ENCODE data around the gene ALDH18A1.

Gene ALDH18A1

DNA sequence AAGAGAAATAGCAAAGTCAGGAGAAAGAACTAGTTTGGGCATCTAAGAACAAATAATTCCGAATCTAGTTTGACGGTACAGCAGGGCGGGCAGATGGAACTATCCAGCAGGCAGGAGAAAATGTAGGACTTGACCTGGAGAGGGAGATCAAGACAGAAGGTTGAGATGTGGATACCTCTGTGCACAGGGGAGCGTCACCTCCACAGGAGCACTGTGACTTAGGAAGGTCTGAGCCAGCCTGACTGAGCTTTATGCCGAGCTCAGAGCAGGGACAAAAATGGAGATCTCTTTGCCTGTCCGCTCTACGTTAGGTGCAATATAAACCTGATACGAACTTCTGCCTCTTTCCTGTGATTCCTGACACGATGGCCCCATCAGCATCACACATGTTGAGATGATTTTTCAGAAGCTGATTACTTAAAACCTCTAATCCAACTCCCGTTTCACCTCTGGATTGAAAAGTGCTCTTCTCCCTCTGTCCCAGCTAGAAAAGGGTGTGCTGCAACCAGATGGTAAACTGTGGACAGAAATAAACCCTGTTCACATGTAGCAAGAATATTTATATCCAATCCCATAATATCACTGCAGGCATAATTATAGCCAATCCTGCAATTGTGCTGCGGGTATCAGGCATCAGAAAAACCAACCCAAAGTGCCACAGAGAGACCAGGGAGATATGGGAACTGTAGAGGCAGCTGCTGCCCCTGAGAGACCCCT is 81.7 kb downstream of the ALDH18A1 start:
- no peak for DNase-seq

- no peak for DNase-seq
These were observed 82.4 kb downstream of the ALDH18A1 start for GRCh38 chr10:95573964-95574604.

GRCh38 chr10:95573527-95573926 is 83.0 kb downstream of the ALDH18A1 start:
- DNase-seq, result no peak

DNA sequence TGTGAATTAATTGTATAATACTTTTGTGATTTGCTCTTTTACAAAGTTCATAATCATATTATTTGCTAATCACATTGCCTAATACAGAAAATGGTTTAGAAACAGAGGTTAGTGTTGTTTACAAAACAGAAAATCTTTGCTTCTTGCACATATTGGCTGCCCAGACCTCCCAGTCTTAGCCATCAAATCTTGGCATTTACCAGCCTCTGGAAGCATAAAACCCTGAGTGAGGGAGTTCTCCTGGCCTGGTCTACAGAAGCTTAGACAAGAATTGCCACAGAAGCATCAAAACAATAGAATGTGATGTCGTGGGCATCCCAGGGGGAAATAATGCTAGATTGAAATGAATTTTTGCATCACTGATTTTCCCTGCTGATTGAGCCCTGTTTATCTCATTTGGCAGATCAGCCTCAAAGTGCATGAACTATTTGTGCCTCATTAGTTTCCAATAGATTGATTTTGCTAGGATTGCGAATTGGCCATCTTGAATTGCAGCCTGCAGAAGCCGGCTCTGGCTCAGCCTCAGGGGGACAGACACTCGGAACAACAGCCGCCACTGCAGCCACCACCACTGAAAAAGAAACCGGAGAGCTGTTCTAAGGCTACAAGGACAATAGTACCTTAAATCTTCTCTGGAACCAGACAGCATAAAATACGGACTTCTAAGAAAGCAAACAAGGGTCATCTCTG is 84.2 kb downstream of the ALDH18A1 start:
- no peak for DNase-seq

GRCh38 chr10:95571390-95571789 is 85.1 kb downstream of the ALDH18A1 start:
- DNase-seq, result no peak

GRCh38 chr10:95569368-95569767 is 87.1 kb downstream of the ALDH18A1 start:
- no peak for DNase-seq

GRCh38 chr10:95567903-95568630 is 88.4 kb downstream of the ALDH18A1 start:
- DNase-seq, result no peak

GRCh38 chr10:95566136-95566535 is 90.4 kb downstream of the ALDH18A1 start:
- DNase-seq, result no peak

GRCh38 chr10:95565336-95565735 is 91.2 kb downstream of the ALDH18A1 start:
- DNase-seq, result no peak

DNA sequence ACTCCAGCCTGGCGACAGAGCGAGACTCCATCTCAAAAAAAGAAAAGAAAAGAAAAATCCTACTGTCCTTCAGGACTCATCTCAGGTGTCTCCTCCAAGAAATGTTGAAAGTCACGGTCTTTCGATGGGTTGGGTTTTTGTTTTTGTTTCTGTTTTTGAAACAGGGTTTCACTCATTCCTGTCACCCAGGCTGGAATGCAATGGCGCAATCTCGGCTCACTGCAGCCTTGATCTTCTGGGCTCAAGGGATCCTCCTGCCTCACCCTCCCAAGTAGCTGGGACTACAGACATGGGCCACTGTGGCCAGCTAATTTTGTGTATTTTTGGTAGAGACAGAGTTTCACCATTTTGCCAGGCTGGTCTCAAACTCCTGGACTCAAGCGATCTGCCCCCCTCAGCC is 92.2 kb downstream of the ALDH18A1 start:
- no peak for DNase-seq

GRCh38 chr10:95562341-95562965 is 94.1 kb downstream of the ALDH18A1 start:
- DNase-seq, result no peak

DNA sequence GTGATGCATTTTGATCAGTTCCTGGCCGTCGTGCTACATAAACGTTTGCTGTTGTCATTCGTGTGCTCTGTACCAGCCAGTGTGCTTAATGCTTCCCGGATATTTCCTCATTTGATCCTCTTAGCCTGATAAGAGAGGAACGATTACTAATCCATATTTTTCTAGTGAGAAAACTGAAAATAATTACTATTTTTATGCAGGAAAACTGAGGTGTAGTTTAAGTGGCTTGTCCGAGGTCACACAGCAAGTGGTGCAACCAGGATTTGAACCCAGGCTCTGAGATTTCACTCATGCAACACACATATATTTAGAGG is 94.7 kb downstream of the ALDH18A1 start:
- DNase-seq, result no peak

DNA sequence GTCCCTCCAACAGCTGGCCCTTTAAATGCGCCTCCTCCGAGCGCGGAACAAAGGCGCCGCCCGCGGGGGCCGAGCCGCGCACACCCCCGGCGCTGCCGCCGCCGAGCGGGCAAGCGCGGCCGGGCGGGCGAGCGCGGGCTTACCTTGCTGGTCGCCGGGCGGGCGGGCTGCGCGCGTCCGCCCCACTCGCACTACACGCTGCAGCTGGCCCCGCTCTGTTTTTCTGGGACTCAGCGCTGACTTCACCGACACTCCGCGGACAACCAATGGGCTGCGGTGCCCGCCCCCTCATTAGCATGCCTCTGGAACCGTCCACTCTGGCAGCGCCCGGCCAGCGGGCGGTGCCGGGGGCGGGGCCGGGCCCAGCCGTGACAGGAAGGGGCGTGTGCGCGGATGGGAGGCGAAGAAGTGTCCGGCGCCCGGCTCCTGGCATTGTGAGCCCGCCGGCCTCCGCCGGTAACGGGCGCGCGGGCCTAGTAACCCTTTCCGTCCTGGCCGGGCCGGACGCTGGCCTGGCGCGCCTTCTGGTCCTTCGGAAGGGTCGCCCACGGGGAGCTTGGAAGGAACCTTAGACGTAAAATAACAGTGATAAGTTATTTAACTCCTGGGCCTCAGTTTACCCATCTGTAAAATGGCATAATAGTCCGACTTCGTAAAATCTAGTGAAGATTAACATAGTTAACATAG is 95.2 kb downstream of the ALDH18A1 start, which contains the start of gene SORBS1:
SORBS1 (minus strand) TSS at position 195 of the 687 bp plus-strand sequence. CDS start 120,236 bp downstream, outside the sequence.
- DNase-seq, result peak; percentile 91

DNA sequence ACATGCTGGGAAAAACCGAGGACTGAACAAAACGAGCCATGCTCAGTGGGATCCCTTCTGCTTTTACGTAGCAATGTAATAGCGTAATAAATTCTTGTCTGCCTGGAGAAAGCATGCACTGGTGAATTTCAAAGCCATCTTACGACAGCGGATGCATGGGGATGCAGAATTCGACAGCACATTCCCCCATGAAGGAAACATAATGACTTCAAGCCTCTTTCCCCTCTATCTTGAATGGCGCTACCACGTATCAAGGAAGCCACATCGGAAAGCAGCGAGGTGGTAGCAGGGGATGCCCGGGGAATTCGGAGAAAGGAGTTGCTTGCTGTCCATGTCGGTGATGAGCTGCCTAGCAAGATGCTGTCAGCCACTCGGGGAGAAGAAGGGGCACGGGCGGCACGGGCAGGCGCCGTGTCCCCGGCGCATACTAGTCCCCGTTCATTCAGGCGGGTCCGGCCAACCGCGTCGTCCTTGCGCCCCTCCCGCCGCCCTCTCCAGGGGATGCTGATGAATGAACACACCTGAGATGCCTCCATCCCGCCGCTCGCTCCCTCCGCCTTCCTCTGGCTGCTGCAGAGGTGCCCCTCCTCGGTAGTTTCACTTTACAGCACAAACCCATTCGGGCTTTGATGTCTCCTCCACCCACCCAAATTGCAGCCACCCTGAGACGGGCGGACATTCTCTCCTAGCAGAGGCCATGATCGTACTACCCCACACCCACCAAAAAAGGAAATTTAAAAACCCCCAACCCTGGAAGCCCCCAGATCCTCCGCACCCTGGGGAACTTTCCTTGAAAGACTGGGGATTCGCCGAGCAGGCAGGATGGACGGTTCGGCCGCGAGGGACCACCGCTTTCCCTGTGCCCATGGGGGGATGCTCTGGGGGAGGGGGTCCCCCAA is 96.0 kb downstream of the ALDH18A1 start:
- DNase-seq, result peak; percentile 72

DNA sequence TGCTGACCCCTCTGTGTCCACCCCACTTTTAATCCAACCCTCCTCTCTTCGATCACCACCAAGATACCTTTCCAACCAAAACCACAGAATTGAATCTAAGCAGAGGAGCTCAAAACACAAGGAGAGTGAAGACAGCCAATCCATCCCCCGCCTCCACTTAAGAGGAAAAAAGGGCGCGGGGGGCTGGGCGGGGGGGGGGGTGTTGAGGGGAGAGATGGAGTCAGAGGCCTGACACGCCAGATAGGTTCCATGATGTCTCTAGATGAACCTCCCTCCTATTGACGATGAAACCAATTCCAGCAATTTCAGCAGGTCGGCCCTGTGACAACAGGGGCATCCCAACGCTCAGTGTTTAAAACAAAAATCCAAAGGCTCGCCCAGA is 96.6 kb downstream of the ALDH18A1 start:
- DNase-seq, result no peak

- DNase-seq, result no peak
These were observed 97.0 kb downstream of the ALDH18A1 start for GRCh38 chr10:95559471-95559870.

DNA sequence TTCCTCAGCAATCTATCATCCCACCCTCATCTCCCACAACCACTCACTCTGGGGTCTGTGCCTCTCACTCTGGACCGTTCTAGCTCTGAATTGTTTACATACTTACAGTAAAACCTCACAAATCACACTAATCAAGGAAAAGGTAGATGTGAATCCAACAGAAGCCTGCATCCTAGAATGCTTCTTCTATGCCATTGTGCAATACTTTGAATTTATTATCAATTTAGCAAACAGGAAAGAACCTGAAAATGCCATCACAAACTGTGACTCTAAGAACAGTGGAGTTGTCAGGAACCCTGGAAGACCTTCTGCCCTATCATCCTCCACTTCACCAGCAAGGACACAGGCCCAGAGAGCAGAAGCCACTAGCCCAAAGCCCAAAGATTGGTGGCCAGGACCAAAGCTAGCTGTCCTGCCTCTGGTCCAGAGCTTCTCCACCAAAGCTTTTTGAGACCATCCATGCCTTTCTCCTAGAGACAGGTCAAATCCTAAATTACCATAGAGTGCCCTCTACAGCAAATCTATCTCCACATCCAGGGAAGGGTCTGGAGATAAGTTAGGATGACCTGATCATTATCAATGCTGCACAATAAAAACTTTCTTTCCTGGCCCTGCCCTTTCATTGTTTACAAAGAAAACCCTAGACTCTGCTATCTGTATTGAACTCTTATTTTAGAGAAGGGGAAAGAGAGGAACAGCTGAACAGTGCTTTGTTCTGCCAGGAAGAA is 97.8 kb downstream of the ALDH18A1 start:
- DNase-seq, result no peak

- no peak for DNase-seq
These were observed 99.3 kb downstream of the ALDH18A1 start for GRCh38 chr10:95556994-95557767.
